Measurements from ENCODE around the gene ARHGEF28.

The ARHGEF28 gene

DNA sequence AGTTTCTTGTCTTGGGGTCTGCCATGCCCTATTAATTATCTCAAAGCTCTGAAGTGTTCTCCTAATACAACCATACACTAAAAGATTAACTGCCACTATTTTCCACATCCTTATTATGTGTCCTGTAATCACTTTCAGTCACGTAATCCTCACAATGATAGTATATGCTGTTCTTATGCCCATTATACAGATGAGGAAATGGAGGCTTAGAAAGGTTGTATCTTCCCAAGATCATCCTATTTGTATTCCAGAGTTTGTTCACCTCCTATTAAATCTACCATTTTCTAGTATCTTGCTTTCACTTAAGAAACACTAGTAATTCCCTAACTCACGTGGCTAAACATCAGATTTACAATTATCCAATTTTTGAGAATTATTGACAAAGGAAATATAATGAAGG, 2.9 kb upstream of the ARHGEF28 start:
- Histone ChIP-seq H3K27me3 (ENCODE audit: insufficient read depth, low read length, poor library complexity, severe bottlenecking) (no peaks in the 10 kb centered on the region), H3K79me2 (ENCODE audit: insufficient read depth, low read length) (no peaks in the 10 kb centered on the region), H3K9me3 (ENCODE audit: insufficient read depth, low read depth, low read length) (no peaks in the 10 kb centered on the region), H4K20me1 (ENCODE audit: insufficient read depth, low read length, poor library complexity, severe bottlenecking) (no peaks in the 10 kb centered on the region), H3K4me1 (ENCODE audit: insufficient read depth, low read length, poor library complexity, severe bottlenecking) (no peaks in the 10 kb centered on the region), H3F3A (ENCODE audit: low read depth) (no peaks in the 10 kb centered on the region), H3K9me2 (replicated peaks; ENCODE audit: low read depth, low read length) (no peaks in the 10 kb centered on the region), H3K4me3 (ENCODE audit: low read length, poor library complexity, severe bottlenecking) (no peak overlapping the region), H2AFZ (ENCODE audit: low read length) (no peak overlapping the region), H3K4me2 (ENCODE audit: low read depth, low read length, poor library complexity, severe bottlenecking) (no peak overlapping the region), H3K36me3 (ENCODE audit: insufficient read depth, low read length) (no peaks in the 10 kb centered on the region), H3K9ac (ENCODE audit: low read depth, low read length, poor library complexity, severe bottlenecking) (no peak overlapping the region)
- TF ChIP-seq EZH2phosphoT487 (IDR thresholded peaks at IDR 0.05; ENCODE audit: borderline replicate concordance), result no peak
- TF ChIP-seq, protein P1, sequence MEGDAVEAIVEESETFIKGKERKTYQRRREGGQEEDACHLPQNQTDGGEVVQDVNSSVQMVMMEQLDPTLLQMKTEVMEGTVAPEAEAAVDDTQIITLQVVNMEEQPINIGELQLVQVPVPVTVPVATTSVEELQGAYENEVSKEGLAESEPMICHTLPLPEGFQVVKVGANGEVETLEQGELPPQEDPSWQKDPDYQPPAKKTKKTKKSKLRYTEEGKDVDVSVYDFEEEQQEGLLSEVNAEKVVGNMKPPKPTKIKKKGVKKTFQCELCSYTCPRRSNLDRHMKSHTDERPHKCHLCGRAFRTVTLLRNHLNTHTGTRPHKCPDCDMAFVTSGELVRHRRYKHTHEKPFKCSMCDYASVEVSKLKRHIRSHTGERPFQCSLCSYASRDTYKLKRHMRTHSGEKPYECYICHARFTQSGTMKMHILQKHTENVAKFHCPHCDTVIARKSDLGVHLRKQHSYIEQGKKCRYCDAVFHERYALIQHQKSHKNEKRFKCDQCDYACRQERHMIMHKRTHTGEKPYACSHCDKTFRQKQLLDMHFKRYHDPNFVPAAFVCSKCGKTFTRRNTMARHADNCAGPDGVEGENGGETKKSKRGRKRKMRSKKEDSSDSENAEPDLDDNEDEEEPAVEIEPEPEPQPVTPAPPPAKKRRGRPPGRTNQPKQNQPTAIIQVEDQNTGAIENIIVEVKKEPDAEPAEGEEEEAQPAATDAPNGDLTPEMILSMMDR (conservative IDR thresholded peaks at IDR 0.05; ENCODE audit: low read length), result no peak

GRCh38 chr5:73623901-73624404, 2.0 kb upstream of the ARHGEF28 start:
- TF ChIP-seq, protein P1 (conservative IDR thresholded peaks at IDR 0.05; ENCODE audit: low read length), result no peak
- TF ChIP-seq EZH2phosphoT487 (IDR thresholded peaks at IDR 0.05; ENCODE audit: borderline replicate concordance), result no peak
- Histone ChIP-seq H3K4me3 (ENCODE audit: low read length, poor library complexity, severe bottlenecking) (no peak overlapping the region), H3K79me2 (ENCODE audit: insufficient read depth, low read length) (no peaks in the 10 kb centered on the region), H3K36me3 (ENCODE audit: insufficient read depth, low read length) (no peaks in the 10 kb centered on the region), H2AFZ (ENCODE audit: low read length) (peak overlapping the region; percentile 44; the same call in 1 of the 2 replicates), H3K9me3 (ENCODE audit: insufficient read depth, low read depth, low read length) (no peaks in the 10 kb centered on the region), H4K20me1 (ENCODE audit: insufficient read depth, low read length, poor library complexity, severe bottlenecking) (no peaks in the 10 kb centered on the region), H3K4me1 (ENCODE audit: insufficient read depth, low read length, poor library complexity, severe bottlenecking) (no peaks in the 10 kb centered on the region), H3K9me2 (replicated peaks; ENCODE audit: low read depth, low read length) (no peaks in the 10 kb centered on the region), H3F3A (ENCODE audit: low read depth) (no peaks in the 10 kb centered on the region), H3K9ac (ENCODE audit: low read depth, low read length, poor library complexity, severe bottlenecking) (no peak overlapping the region), H3K27me3 (ENCODE audit: insufficient read depth, low read length, poor library complexity, severe bottlenecking) (no peaks in the 10 kb centered on the region), H3K4me2 (ENCODE audit: low read depth, low read length, poor library complexity, severe bottlenecking) (no peak overlapping the region)

DNA sequence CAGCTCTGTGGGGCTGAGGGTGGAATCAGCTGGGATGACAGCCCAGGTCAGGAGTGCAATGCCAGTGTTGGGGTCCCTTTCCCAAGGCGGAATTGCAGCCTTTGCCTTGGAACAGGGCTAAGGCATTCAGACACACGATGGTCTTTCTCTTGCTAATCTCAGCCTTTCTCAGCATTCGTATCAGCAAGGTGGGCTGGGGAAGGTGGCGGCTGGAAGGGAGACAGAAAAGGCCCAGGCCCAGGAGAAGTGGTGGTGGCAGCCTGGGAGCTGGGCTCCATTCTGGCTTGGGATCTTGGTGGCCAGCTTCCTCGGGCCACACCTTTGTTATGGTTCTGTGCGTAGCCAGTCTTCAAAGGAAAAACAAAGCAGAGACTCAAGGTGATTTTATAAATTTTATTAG, 1.1 kb upstream of the ARHGEF28 start:
- Histone ChIP-seq H3K79me2 (ENCODE audit: insufficient read depth, low read length) (no peaks in the 10 kb centered on the region), H4K20me1 (ENCODE audit: insufficient read depth, low read length, poor library complexity, severe bottlenecking) (no peaks in the 10 kb centered on the region), H3K27me3 (ENCODE audit: insufficient read depth, low read length, poor library complexity, severe bottlenecking) (no peaks in the 10 kb centered on the region), H3K4me2 (ENCODE audit: low read depth, low read length, poor library complexity, severe bottlenecking) (no peak overlapping the region), H3K4me1 (ENCODE audit: insufficient read depth, low read length, poor library complexity, severe bottlenecking) (no peaks in the 10 kb centered on the region), H3F3A (ENCODE audit: low read depth) (no peaks in the 10 kb centered on the region), H3K9me2 (replicated peaks; ENCODE audit: low read depth, low read length) (no peaks in the 10 kb centered on the region), H3K9ac (ENCODE audit: low read depth, low read length, poor library complexity, severe bottlenecking) (no peak overlapping the region), H3K9me3 (ENCODE audit: insufficient read depth, low read depth, low read length) (no peaks in the 10 kb centered on the region), H2AFZ (ENCODE audit: low read length) (no peak overlapping the region), H3K36me3 (ENCODE audit: insufficient read depth, low read length) (no peaks in the 10 kb centered on the region), H3K4me3 (ENCODE audit: low read length, poor library complexity, severe bottlenecking) (peak overlapping the region; percentile 68)
- no peak for TF ChIP-seq EZH2phosphoT487 (IDR thresholded peaks at IDR 0.05; ENCODE audit: borderline replicate concordance)
- TF ChIP-seq, protein P1 (conservative IDR thresholded peaks at IDR 0.05; ENCODE audit: low read length), result no peak

All from Loucy (cell line).